ENCODE results near the gene NEU4. TPM values are rescaled to one million over a fixed set of nuclear protein-coding genes. Genes with fewer than 3 reads are reported as not detected.
"Not testable (repeated sequence)": the region's sequence is repeated elsewhere in the genome, so short reads cannot be mapped to it uniquely, and the experiment has no call there.

NEU4 gene
- total and polyA plus RNA-seq, 8 donors = 0.31 to 0.42 TPM; not detected in 6

DNA sequence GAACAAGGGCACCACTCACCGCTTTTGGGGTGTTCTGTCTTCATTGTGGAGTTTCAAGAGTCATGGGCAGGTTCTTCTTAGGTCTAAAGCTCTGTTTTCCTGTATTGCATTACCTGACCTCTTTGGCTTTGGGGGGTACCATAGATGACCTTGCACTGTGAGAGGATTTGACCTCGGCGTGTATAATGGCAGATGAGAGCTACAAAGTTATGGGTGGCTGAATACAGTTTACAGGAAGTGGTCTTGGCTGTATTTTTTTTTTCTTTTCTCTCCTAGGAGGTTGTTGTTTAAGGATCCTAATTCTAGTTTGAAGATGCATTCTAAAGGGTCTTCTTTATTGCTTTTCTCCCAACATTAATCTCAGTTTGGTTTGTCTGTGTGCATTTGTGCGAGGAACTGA lies 20.9 kb upstream of the NEU4 start:
- no peaks in the 10 kb centered on the region for H3K4me1 ChIP-seq
- DNase-seq (no peak), FAIRE-seq (no peak), ATAC-seq (no peak)
- no peaks in the 10 kb centered on the region for H3K36me3 ChIP-seq
- no peaks in the 10 kb centered on the region for H3K9me3 ChIP-seq
- H3K27ac ChIP-seq = no peak overlapping the region
- intact Hi-C loops (cut with DNase I) = no loop called here
- H3K27me3 ChIP-seq = no peaks in the 10 kb centered on the region
- TF ChIP-seq, protein P1, sequence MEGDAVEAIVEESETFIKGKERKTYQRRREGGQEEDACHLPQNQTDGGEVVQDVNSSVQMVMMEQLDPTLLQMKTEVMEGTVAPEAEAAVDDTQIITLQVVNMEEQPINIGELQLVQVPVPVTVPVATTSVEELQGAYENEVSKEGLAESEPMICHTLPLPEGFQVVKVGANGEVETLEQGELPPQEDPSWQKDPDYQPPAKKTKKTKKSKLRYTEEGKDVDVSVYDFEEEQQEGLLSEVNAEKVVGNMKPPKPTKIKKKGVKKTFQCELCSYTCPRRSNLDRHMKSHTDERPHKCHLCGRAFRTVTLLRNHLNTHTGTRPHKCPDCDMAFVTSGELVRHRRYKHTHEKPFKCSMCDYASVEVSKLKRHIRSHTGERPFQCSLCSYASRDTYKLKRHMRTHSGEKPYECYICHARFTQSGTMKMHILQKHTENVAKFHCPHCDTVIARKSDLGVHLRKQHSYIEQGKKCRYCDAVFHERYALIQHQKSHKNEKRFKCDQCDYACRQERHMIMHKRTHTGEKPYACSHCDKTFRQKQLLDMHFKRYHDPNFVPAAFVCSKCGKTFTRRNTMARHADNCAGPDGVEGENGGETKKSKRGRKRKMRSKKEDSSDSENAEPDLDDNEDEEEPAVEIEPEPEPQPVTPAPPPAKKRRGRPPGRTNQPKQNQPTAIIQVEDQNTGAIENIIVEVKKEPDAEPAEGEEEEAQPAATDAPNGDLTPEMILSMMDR (IDR thresholded peaks at IDR 0.05) = no peak
- no peak overlapping the region for H3K4me3 ChIP-seq
- WGBS, 2 donors = 79 to 84% methylated on average over 4 of the region's 4 CpGs

DNA sequence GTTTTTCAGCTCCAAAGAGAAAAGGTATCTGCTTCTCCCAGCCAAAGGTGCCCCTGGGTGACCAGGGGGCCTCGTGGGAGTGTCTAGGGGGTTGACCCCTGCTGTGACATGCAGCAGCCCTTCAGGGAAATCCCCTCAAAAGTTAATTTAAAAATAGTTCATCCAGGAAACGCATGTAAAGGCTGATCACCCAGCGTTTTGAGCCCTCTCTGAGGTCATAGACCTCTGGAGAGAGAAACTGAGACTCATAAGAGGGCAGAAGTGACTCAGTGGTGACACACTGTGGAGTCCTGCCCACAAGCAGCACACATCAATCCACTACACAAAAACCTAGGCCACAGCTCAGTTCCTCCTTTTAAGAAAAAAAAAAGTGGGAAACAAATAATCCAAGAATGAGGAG lies 20.4 kb upstream of the NEU4 start:
- Histone ChIP-seq H3K27me3 (no peaks in the 10 kb centered on the region), H3K9me3 (no peaks in the 10 kb centered on the region), H3K4me3 (no peak overlapping the region), H3K27ac (no peak overlapping the region), H3K4me1 (no peaks in the 10 kb centered on the region), H3K36me3 (no peaks in the 10 kb centered on the region)
- WGBS, 2 donors = 38 to 48% methylated on average over 3 of the region's 3 CpGs
- ATAC-seq (no peak), FAIRE-seq (no peak), DNase-seq (no peak)
- TF ChIP-seq, protein P1 (IDR thresholded peaks at IDR 0.05) = no peak
- intact Hi-C loops (cut with DNase I) = no loop called here

DNA sequence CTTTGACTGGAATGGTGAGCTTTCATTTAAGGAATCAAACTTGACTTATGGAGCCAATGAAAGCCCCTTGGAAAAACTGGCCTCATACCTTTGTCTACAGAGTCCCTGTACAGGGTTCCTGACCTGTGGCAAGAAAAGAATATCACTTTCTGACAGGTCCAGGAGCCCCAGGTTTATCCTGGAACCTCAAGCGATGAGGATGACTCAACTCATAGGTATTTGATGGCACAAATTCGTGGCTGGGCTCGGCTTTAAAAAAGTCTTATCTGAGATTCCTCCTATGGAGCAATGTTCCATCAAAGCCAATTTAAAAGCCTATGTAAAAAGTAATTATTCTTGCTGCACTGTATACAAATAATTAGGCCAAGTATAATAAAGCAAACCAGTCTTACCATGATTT lies 17.6 kb upstream of the NEU4 start:
- H3K4me3 ChIP-seq; intact Hi-C loops (cut with DNase I); FAIRE-seq; ATAC-seq; H3K4me1 ChIP-seq; H3K27me3 ChIP-seq; H3K36me3 ChIP-seq; H3K27ac ChIP-seq; DNase-seq; H3K9me3 ChIP-seq: not testable (repeated sequence)
- 75 to 83% methylated on average over 3 of the region's 3 CpGs for WGBS, 2 donors

- Histone ChIP-seq H3K4me3 (no peak overlapping the region), H3K4me1 (no peaks in the 10 kb centered on the region), H3K9me3 (no peaks in the 10 kb centered on the region), H3K27ac (no peak overlapping the region), H3K27me3 (no peaks in the 10 kb centered on the region), H3K36me3 (no peaks in the 10 kb centered on the region)
- TF ChIP-seq, protein P1 (IDR thresholded peaks at IDR 0.05) = no peak
- no peak for FAIRE-seq
- 82 to 88% methylated on average over 5 of the region's 5 CpGs for WGBS, 2 donors
- no peak for DNase-seq
- no peak for ATAC-seq
- intact Hi-C loops (cut with DNase I) = no loop called here
Measured at GRCh38 chr2:241793385-241793784, 15.6 kb upstream of the NEU4 start.

DNA sequence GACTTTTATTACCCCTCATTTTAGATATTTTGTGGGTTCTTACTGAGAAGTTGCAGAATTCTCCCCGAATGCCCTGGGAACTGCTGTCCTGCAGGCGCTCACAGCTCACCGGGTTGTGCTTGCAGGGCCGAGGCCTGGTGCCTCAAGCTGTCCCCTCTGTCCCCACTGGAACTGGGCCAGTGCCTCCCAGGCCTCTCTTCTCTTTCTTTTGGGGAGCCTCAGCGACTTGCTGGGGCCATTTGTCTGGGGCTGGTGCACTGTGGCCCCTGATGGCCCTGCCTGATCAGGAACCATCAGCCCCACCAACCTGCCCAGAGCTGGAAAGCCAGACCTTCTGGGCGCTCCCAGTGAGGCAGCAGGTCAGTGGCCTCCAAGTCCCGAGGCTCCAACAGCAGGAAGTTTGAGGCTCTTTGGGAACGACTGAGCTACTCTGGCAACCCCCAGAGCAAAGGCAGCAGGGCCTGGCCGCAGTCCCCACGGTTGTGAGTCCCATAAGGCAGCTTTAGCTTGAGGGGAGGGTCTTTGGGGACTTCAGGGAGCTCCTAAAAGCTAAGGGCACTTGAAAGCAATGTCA lies 14.7 kb upstream of the NEU4 start:
- H3K27me3 ChIP-seq = no peaks in the 10 kb centered on the region
- no peaks in the 10 kb centered on the region for H3K36me3 ChIP-seq
- no peak for FAIRE-seq
- 84 to 85% methylated on average over 10 of the region's 10 CpGs for WGBS, 2 donors
- no peak overlapping the region for H3K27ac ChIP-seq
- no peaks in the 10 kb centered on the region for H3K4me1 ChIP-seq
- no peak for ATAC-seq
- H3K4me3 ChIP-seq = no peak overlapping the region
- no peak for DNase-seq
- intact Hi-C loops (cut with DNase I) = no loop called here
- TF ChIP-seq, protein P1 (IDR thresholded peaks at IDR 0.05) = no peak
- H3K9me3 ChIP-seq = no peaks in the 10 kb centered on the region

All from pancreas (tissue), 10 donors.